ENCODE data around the gene ZNF469.

DNA sequence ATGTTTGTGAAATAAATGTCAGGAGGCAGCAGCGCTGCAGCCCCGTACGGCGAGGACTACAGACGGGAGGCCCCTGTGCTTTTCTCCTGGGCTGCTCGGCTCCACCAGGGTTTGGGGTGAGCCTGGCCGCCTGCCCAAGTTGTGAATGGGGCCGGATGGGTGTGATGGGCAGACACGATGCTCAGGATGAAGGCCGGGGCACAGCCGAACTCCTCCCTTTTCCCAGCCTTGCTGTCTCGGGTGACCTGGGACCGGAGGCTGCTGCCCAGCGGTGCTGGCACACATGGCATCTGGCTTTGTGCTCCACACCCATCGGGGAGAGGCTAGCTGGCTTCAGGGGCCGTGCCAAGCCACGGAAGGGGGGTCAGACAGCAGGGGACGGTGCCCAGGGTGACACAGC is 36.1 kb downstream of the ZNF469 start:
- TF ChIP-seq, protein P1, sequence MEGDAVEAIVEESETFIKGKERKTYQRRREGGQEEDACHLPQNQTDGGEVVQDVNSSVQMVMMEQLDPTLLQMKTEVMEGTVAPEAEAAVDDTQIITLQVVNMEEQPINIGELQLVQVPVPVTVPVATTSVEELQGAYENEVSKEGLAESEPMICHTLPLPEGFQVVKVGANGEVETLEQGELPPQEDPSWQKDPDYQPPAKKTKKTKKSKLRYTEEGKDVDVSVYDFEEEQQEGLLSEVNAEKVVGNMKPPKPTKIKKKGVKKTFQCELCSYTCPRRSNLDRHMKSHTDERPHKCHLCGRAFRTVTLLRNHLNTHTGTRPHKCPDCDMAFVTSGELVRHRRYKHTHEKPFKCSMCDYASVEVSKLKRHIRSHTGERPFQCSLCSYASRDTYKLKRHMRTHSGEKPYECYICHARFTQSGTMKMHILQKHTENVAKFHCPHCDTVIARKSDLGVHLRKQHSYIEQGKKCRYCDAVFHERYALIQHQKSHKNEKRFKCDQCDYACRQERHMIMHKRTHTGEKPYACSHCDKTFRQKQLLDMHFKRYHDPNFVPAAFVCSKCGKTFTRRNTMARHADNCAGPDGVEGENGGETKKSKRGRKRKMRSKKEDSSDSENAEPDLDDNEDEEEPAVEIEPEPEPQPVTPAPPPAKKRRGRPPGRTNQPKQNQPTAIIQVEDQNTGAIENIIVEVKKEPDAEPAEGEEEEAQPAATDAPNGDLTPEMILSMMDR (IDR thresholded peaks at IDR 0.05): no peak
- no peak for TF ChIP-seq POLR2A (IDR thresholded peaks at IDR 0.05)

Data from lower leg skin (tissue), 3 donors.